Mucosa of gallbladder (tissue), 1 donor: ENCODE data around the gene PRELID3B. TPM values are rescaled to one million over a fixed set of nuclear protein-coding genes. Genes with fewer than 3 reads are reported as not detected.

Experiments used
- DNase-seq: peaks from one replicate; pipeline ENCODE4 v3.0.0-alpha.2; 2020; ENCODE audit warnings: low spot score
- total RNA-seq: library from RNA; stranded (reverse); gene quantifications from one replicate; pipeline ENCODE4 v1.2.1, GENCODE V29; 2021
- donor health status: DM: no; HTN: no; CAD: no.

Gene PRELID3B
- total RNA-seq, 1 donor from 2014 or later: 35.0 TPM

DNA sequence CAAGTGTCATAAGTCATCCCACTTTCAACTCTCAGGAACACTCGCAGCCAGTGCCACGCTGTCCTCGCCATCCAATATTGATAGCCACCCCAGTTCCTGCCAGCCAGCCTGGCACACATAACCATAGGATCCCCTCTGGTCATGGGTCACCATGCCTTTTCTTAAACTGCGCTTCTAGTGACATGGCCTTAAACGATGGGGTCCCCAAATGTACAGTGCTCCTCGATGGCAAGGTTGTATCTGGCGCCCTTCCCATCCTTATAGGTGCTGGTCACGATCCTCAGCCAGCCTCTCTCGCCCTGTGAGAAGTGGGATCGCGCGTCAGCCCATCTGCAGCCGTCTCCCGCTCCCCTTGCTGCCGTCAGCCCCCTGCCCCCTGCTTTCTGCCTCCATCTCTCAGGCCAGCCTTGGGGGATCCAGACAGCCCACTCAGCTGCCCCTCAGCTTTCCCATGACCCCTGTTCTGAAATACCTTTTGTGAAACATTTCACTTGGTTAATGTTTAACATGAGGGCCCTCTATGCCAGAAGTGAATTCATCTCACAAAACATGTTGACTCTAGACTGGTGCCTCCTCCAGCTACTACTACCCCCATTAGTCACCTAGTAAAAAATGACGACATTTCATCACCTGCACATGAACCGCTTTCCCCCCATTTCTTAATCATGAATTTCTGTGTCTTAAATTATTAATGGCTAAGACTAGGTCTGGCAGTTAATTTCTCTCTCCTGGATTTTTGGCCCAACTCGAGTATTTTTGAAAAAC lies 46.9 kb downstream of the PRELID3B start:
- no peak for DNase-seq

DNA sequence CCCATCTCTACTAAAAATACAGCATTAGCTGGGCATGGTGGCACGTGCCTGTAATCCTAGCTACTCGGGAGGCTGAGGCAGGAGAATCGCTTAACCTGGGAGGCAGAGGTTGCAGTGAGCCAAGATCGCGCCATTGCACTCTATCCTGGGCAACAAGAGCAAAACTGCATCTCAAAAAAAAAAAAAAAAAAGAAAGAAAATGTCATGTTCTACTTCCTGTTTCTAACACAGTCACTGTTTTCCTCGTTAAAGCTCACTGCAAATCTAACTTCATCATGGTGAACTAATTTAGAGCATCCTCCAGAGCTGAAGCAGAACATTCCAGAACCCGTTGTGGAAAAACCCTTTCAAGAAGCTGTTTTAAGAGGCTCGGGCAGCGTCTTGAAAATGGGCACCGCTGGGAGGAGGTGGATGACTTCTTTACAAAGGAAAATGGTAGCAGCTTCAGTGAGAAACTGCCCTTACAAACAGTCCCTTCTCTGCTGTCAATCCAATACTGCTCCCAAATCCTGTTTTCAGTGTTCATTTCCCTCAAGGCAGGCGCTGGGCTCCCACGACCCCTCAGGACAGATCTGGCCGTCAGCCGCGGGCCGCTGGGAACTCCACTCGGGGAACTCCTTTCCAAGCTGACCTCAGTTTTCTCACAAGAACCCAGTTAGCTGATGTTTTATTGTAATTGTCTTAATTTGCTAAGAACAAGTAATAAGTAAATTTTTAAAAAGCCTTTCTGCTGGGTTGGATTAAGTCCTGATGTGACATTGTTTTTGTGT lies 48.0 kb downstream of the PRELID3B start:
- DNase-seq: no peak

DNA sequence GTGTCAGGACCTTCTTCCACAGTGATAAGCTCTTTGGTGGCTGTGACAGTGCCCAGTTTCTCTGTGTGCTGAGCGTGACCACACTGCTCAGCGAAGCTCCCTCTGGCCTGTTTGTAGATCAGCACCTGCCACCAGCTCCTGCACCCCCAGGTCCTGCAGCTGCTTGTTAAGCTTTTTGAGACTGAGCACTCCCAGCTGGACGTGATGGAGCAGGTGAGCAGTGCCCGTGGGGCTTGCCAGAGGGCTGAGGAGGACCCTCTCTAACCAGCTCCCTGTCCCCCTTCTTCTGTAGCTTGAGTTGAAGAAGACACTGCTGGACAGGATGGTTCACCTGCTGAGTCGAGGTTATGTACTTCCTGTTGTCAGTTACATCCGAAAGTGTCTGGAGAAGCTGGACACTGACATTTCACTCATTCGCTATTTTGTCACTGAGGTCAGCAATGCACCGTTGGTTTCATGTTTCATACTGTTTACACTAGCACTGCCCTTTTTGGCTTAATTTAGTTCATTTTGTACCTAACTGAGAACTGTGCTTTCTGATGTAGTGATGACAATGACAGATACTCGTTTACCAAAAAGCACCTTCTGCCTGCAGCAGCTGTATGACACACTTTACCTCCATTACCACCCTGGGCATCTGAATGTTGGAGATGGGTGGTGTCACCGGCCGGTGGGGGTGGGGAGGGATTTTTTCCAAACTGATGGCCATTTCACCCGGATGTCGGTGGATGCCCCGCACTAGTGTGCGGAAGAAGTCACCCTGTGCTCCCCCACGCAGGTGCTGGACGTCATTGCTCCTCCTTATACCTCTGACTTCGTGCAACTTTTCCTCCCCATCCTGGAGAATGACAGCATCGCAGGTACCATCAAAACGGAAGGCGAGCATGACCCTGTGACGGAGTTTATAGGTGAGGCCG lies 49.0 kb downstream of the PRELID3B start:
- no peak for DNase-seq

DNA sequence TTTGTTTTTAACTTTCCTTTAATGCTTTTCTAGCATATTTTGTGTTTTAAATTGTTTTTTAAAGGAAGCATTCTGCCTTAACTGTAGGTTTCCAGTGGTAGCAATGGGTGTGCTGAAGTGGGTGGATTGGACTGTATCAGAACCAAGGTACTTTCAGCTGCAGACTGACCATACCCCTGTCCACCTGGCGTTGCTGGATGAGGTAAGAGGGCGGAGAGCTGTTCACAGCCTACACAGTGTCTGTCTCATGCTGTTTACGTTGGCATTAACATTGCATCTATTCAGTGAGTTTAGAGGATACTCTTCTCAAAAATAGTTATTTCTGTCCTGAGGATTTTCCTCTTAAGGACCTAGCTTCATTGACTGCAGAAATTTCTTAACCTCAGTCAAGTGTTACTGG lies 49.7 kb downstream of the PRELID3B start:
- DNase-seq: no peak

DNA sequence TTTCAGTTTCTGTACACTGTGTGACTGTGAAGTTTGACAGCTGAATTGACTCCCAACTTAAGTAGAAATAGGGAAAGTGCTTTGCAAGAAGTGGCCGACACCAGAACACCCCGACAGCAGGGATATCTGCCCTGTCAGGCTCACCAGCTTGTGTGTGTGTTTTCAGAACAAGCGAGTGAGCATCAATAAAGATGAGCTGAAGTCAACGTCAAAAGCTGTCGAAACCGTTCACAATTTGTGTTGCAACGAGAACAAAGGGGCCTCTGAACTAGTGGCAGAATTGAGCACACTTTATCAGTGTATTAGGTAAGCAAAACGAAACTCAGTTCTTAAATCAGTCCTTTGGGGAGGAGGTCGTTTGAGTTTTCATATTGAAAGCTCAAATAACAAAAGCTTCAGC lies 50.9 kb downstream of the PRELID3B start:
- no peak for DNase-seq

DNA sequence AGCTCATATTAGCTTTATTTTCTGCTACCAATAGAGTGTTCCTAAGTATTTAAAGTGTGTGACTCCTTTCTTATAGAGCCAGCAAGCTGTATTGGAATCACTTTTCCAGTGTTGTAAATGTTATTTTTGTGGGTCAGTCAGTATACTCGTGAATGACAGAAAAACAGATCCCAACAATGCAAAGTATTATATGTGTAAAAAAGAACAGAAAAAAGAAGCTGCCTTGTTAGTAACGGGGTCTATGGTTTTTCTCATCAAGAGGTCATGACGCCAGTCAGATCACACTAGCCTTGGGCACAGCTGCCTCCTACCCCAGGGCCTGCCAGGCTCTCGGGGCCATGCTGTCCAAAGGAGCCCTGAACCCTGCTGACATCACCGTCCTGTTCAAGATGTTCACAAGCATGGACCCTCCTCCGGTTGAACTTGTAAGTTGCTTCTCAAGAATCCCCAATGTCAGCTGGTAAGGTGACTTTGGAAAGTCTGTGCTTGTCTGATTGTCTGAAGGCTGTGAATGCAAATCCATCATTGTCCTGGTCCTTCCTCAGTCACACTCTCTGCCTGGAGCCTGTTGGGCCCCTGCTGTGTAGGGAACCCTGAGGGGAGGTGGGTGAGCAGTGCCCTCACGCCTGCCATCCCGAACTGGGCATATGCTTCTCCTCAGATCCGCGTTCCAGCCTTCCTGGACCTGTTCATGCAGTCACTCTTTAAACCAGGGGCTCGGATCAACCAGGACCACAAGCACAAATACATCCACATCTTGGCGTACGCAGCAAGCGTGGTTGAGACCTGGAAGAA lies 51.7 kb downstream of the PRELID3B start:
- no peak for DNase-seq

DNA sequence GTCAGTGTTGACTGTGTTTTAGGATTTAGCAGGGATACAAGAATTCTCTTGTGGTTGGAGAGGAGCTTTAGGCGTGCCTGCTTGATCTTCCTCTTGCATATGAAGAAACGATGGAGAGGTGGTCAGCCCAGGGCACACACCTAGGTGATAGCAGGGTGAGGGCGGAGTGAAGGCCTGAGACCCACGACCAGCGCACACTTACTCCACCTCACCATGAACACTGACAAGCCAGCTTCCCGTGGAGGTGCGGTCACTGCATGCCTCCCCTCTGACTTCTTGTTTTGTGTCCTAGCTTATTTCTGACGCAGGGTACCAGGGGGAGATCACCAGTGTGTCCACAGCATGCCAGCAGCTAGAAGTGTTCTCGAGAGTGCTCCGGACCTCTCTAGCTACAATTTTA lies 53.4 kb downstream of the PRELID3B start:
- no peak for DNase-seq

DNA sequence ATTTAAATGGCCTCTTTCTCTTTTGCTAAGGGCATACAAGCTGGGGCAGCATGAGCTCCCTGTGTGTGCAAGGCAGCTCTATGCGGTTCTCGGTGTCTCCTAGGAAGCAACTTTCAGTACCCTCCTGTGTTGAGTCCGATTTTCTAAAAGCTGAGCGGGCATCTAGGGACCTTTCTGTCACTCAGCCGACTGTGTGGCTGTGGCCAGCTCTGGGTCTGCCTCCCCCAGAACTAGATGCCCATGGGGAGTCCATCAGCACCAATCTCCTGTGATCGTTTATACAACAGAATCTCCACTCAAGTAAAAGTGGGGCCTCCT lies 54.1 kb downstream of the PRELID3B start:
- DNase-seq: no peak

DNA sequence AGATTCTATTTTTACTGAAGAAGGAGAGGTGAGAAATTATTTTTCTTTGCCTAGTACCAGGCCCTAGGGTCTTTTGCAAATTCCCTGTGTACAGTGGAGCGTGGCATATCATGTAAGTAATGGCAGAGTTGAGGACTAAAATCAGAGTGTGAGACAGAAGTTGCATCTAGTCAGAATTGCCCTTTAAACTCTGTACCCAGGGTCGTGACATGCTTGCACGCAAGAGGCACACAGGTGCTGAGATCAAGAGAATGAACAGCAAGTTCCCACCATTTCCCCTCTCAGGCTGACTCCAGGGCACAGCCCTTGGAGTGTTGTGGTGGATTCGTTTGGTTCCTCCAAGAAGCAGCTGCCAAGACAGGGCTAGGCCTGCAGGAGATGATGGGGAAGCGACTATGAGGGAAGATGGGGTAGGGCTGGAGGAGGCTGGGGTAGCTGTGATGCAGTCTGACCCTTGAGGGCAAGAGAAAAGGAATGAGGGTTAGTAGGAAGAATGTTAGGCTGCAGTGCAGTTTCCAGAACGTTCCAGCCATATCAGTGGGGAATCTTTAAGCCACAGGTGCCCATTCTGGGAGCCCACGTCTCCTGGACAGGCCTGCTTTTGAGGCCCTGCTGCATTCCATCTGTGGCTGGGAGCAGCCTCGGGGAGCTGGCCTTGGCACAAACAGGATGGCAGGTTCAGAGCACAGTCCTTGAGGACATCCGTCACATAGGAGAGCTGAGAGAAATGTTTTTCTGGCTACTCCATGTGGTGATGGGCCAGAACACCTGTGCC lies 54.6 kb downstream of the PRELID3B start:
- no peak for DNase-seq

DNA sequence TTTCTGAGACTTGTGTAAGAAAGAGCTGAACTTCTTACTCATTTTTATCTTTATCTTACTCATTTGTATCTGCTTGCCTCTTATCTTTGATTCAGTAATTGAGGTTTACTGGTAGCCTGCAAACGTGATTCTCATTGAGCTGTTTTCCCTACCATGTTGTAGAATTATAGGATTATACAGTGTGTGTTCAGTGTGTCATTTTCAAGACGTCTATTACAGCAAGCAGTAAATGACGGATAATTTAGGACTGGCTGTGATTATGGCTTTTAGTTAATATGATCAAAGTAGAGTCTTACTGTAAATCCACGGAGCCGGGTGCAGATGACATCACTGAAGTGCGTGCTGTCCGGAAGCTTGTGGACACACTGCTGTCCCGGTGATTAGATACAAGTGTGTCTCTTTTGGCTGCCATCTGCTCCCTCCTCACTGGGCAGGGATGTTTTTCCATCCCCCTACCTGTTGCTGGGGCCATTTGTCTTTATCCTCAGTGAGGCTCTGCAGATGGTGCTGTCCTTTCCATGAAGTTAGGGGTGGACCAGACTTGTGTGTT lies 55.5 kb downstream of the PRELID3B start:
- DNase-seq: no peak

DNA sequence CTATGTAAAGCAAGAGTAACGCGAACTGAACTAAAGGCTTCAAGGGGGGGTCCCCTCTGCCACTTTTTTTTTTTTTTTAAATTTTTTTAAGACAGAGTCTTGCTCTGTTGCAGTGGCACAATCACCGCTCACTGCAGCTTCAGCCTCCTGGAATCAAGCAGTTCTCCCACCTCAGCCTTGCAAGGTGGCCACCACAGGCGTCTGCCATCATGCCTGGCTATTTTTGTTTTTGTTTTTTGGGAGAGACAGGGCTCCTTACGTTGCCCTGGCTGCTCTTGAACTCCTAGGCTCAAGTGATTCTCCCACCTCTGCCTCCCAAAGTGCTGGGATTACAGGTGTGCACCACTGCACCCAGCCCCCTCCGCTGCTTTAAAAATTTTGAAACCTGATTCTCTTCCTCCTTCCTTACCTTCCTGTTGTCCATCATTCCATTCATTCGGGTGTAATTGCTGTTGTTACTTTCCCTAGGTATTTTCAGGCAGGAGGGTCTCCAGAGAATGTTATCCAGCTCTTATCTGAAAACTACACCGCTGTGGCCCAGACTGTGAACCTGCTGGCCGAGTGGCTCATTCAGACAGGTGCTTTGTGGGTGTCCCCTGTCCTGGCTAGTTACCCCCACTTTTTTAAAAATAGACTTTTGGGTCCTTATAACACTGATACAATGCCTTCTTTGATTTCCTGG lies 56.2 kb downstream of the PRELID3B start:
- no peak for DNase-seq

DNA sequence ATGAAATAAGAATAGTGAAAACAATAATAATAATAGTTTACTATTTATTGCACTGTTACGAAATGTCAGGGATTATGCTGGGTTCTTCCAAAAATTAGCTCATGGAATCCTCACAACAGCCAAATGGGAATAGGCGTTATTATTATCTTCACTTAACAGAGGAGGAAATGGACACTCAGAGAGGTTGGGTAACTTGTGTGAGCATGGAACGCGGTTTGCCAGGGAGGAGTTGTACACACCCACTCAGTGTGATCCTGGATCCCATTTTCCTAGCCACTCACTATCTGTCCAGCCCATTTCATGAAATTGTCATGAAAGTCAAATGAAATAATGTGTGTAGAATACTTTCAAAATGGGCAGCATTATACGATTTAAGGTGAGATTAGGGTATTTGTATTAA lies 56.9 kb downstream of the PRELID3B start:
- DNase-seq: no peak

DNA sequence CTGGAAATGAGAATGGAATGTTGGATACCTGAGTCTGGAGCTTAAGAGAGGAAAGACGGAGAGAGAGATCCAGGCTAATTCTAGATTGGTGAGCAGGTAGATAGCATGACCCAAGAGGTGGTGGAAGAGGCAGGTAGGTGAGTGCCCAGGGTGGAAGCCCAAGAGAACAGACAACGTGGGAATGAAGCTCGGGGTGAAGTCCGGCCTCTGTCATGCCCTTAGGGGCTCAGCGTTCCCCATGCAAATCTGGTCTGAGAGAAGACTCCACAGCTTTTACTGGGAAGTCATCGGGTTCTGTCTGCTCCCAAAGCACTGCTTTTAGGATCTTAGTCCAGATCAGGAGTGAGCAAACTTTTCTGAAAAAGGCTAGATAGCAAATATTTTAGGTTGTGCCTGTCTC lies 57.9 kb downstream of the PRELID3B start:
- no peak for DNase-seq

Other genes with a start within 250 kb of the PRELID3B start
- gene GNAS-AS1, start 191.9 kb downstream of the PRELID3B start, total RNA-seq: 1.6 TPM
- 801 TPM for gene GNAS, start 190.1 kb downstream of the PRELID3B start, total RNA-seq
- 55.2 TPM for gene NELFCD, start 61.5 kb downstream of the PRELID3B start, total RNA-seq
- gene CTSZ, start 35.5 kb downstream of the PRELID3B start, total RNA-seq: 101 TPM
- 0.09 TPM for gene TUBB1, start 23.4 kb downstream of the PRELID3B start, total RNA-seq
- gene ATP5F1E, start 10.5 kb downstream of the PRELID3B start, total RNA-seq: 60.1 TPM
- gene ZNF831, start 121.0 kb upstream of the PRELID3B start, total RNA-seq: 1.4 TPM